ENCODE data around the gene ADCY10. TPM values are rescaled to one million over a fixed set of nuclear protein-coding genes. Genes with fewer than 3 reads are reported as not detected.

The ADCY10 gene
- total RNA-seq, 1 experiment from 2014 or later: 0.20 TPM

GRCh38 chr1:167864392-167865032, 49.4 kb downstream of the ADCY10 start:
- Histone ChIP-seq H2BK15ac (ENCODE audit: low read depth, low read length) (no peak overlapping the region), H4K91ac (ENCODE audit: insufficient read length, low read depth, low read length) (no peak overlapping the region), H3K9ac (ENCODE audit: extremely low read depth, insufficient read length, low read length) (no peak overlapping the region), H3K79me2 (ENCODE audit: insufficient read depth, low read length) (no peaks in the 10 kb centered on the region), H3K23me2 (ENCODE audit: insufficient read length, low read depth, low read length, poor library complexity, severe bottlenecking) (no peaks in the 10 kb centered on the region), H4K20me1 (ENCODE audit: control insufficient read depth, insufficient read depth, insufficient read length) (no peaks in the 10 kb centered on the region), H3K23ac (ENCODE audit: insufficient read length, low read depth, low read length) (no peak overlapping the region), H3K56ac (ENCODE audit: insufficient read length, low read depth, low read length) (no peak overlapping the region), H2BK120ac (ENCODE audit: low read depth, low read length, poor library complexity, severe bottlenecking) (no peak overlapping the region), H2BK5ac (ENCODE audit: insufficient read length, low read length) (no peak overlapping the region), H4K8ac (replicated peaks; ENCODE audit: insufficient read length, low read depth, low read length) (no peak overlapping the region), H3K14ac (ENCODE audit: insufficient read depth, low read length) (no peak overlapping the region), H3K27ac (ENCODE audit: insufficient read length, low read depth, low read length) (no peak overlapping the region), H3K4me1 (ENCODE audit: insufficient read depth, low read length) (no peaks in the 10 kb centered on the region; the same call in 1 of the 2 replicates), H2BK12ac (ENCODE audit: insufficient read length, low read depth, low read length) (no peak overlapping the region), H2BK20ac (ENCODE audit: low read depth, low read length, poor library complexity, severe bottlenecking) (no peak overlapping the region), H4K5ac (ENCODE audit: insufficient read length, low read depth, low read length) (no peak overlapping the region), H3K4me2 (ENCODE audit: insufficient read depth, insufficient read length, low read length) (no peak overlapping the region), H3K4ac (ENCODE audit: low read depth, low read length) (no peak overlapping the region), H3T11ph (ENCODE audit: low read length) (no peak overlapping the region), H3K9me3 (ENCODE audit: control insufficient read depth, low read depth, low read length) (no peaks in the 10 kb centered on the region), H2AFZ (ENCODE audit: low read length) (no peak overlapping the region), H3K79me1 (ENCODE audit: insufficient read depth, low read depth, low read length, poor library complexity, severe bottlenecking) (no peaks in the 10 kb centered on the region), H3K27me3 (ENCODE audit: insufficient read depth, low read length) (no peaks in the 10 kb centered on the region), H3K18ac (ENCODE audit: insufficient read length, low read depth, low read length) (no peak overlapping the region), H2AK5ac (ENCODE audit: insufficient read length, low read length) (no peak overlapping the region)
- Mint-ChIP-seq H3K27ac (no peak overlapping the region), H3K9me3 (peaks cover 12 to 13% of the 10 kb centered on the region in 2 experiments; a peak in 4 of 5 replicates), H3K4me3 (no peak overlapping the region), H3K4me1 (peaks cover 34 to 36% of the 10 kb centered on the region in 2 experiments), H3K27me3 (ENCODE audit: low read depth) (peaks cover 5% of the 10 kb centered on the region), H3K36me3 (ENCODE audit: insufficient read depth in 1 of 3, low read depth in 3 of 3) (peaks cover 2 to 20% (median 9%) of the 10 kb centered on the region in 3 experiments)
- no CpG with 5 or more reads among the region's 6 CpGs for WGBS (ENCODE audit: extremely low coverage, insufficient read length, low lambda C conversion rate)
- DNase-seq: no peak
- TF ChIP-seq CTCF (conservative IDR thresholded peaks at IDR 0.05): no peak

Measured in H9 (cell line).